Mucosa of descending colon (tissue), 3 donors: ENCODE measurements around the gene GPR132. TPM values are rescaled to one million over a fixed set of nuclear protein-coding genes. Genes with fewer than 3 reads are reported as not detected.

Experiments
- ATAC-seq: fragments of 200-7000 bp; cut with Tn5 transposase; one replicate; pipeline ENCODE4 v1.9.1; 2020; ENCODE audit warnings: mild to moderate bottlenecking, moderate library complexity
- DNase-seq, 3 donors: peaks; one replicate each; pipeline ENCODE4 v3.0.0-alpha.2; 2020
- H3K36me3 ChIP-seq: fragments of 200-600 bp; one replicate; pipeline ENCODE4 v1.8.0; 2021; ENCODE audit warnings: low read depth, mild to moderate bottlenecking
- H3K4me1 ChIP-seq: fragments of 200-600 bp; one replicate; pipeline ENCODE4 v1.8.0; 2021; ENCODE audit warnings: low read depth, mild to moderate bottlenecking
- H3K4me3 ChIP-seq: fragments of 200-600 bp; one replicate; pipeline ENCODE4 v1.8.0; 2021; ENCODE audit warnings: mild to moderate bottlenecking
- H3K9me3 ChIP-seq: fragments of 200-600 bp; one replicate; pipeline ENCODE4 v1.8.0; 2021; ENCODE audit warnings: mild to moderate bottlenecking
- intact Hi-C, 2 donors: fragments of 100-400 bp; cut with DNase I in 1 of 2; cut with micrococcal nuclease in 1 of 2; formaldehyde crosslinking; loops; one replicate each; pipeline versions ENCODE4 v1.11.0 to v1.11.1; 2022; cut with DNase I, micrococcal nuclease
- total RNA-seq, 3 donors: library from RNA; stranded (reverse); fragmentation: NEBNext Ultra II Directional in 2 of 3; extraction: Animal tissue kit (Norgen Biotek cat#: 25700) in 2 of 3; gene quantifications; one replicate each; pipeline versions ENCODE4 v1.2.1 to v1.2.4, GENCODE V29; 2021 to 2023
- TF ChIP-seq, protein P1 (sequence below): fragments of 200-600 bp; IDR thresholded peaks from one replicate; pipeline ENCODE4 v1.8.0; 2022; ENCODE audit warnings: antibody characterized with exemption, mild to moderate bottlenecking
- donor health status: DM: no; HTN: no; CAD: no; lungs with moderate emphysema.
- donor health status: DM: no; HTN: no; CAD: no.
- donor health status: DM: no; HTN: yes; CAD: no.

GPR132 gene
- total RNA-seq, 3 donors from 2014 or later: 1.7 to 4.0 (median 3.1) TPM

DNA sequence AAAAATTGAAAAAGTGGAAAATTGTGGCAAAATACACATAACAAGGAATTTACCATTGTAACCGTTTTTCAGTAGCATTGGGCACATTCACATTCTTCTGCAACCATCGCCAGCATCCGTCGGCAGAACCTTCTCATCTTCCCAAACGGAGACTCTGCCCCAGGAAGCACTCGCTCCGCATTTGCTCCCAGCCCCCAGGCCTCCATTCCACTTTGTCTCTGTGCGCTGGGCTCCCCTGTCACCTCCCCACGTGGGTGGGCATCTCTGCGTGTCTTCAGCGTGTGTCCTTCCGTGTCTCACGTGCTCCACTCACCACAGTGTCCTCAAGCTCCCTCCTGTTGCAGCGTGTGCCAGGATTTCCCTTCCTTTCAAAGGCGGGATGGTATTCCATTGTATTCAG lies 9.9 kb downstream of the GPR132 start:
- H3K4me3 ChIP-seq: no peak overlapping the region
- DNase-seq (peak in 1 of 3 donors; percentile 22), ATAC-seq (no peak)
- H3K36me3 ChIP-seq: no peaks in the 10 kb centered on the region
- H3K9me3 ChIP-seq: no peaks in the 10 kb centered on the region
- TF ChIP-seq, protein P1, sequence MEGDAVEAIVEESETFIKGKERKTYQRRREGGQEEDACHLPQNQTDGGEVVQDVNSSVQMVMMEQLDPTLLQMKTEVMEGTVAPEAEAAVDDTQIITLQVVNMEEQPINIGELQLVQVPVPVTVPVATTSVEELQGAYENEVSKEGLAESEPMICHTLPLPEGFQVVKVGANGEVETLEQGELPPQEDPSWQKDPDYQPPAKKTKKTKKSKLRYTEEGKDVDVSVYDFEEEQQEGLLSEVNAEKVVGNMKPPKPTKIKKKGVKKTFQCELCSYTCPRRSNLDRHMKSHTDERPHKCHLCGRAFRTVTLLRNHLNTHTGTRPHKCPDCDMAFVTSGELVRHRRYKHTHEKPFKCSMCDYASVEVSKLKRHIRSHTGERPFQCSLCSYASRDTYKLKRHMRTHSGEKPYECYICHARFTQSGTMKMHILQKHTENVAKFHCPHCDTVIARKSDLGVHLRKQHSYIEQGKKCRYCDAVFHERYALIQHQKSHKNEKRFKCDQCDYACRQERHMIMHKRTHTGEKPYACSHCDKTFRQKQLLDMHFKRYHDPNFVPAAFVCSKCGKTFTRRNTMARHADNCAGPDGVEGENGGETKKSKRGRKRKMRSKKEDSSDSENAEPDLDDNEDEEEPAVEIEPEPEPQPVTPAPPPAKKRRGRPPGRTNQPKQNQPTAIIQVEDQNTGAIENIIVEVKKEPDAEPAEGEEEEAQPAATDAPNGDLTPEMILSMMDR: no peak
- intact Hi-C loops: no loop called here
- peaks cover 6% of the 10 kb centered on the region for H3K4me1 ChIP-seq

DNA sequence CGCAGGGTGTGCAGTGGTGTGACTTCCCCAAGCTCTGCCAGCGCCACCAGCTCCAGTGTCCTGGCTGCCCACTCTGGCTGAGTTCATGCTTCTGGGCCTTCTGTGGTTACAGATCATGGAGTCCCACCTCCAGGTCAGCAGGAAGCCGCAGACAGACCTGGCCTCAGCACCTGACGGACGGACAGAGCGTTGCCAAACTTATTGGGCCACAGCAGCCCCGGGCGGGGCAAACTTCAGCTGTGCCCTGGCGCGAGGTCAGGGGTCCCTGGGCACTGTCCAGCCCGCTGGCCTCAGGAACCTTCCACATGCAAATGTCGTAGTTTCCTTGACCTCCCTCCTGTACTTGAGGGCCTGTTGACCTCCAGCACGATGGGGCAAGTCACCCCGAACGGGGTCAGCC lies 11.2 kb downstream of the GPR132 start:
- Histone ChIP-seq H3K4me3 (no peak overlapping the region), H3K4me1 (peaks cover 6% of the 10 kb centered on the region), H3K9me3 (no peaks in the 10 kb centered on the region), H3K36me3 (no peaks in the 10 kb centered on the region)
- intact Hi-C loops: no loop called here
- peak in 1 of 3 donors; percentile 43 for DNase-seq
- ATAC-seq: no peak
- TF ChIP-seq, protein P1: no peak

DNA sequence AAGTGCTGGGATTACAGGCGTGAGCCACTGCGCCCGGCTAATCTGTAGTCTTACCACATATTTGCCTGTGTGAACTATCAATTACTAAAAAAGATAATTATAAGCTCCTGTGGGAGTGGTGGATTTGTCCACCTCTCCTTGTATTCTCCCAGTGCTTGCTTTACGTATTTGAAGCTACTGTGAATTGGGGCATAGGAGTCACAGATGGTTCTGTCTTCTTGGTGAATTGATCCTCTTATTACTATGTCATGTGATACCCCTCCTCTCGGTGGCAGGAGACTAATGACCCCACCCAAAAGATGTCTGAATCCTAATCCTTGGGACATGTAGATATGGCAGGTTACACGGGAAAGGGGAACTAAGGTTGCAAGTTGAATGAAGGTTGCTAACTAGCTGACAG lies 11.8 kb downstream of the GPR132 start:
- intact Hi-C loops: no loop called here
- H3K4me3 ChIP-seq: no peak overlapping the region
- TF ChIP-seq, protein P1: no peak
- DNase-seq (no peak), ATAC-seq (no peak)
- peaks cover 6% of the 10 kb centered on the region for H3K4me1 ChIP-seq
- H3K36me3 ChIP-seq: no peaks in the 10 kb centered on the region
- H3K9me3 ChIP-seq: no peaks in the 10 kb centered on the region

DNA sequence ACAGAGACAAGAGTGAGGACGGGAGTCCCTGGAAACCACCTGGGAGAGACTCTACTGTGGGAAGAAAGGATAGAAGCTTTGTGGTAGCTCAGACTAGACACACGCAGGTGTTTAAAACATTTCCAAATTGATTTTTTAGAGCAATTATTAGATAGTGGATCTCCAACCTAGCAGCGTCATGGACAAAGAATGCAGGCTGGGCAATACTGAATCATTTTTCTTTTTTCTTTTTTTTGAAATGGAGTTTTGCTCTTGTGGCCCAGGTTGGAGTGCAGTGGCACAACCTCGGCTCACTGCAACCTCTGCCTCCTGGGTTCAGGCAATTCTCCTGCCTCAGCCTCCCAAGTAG lies 13.1 kb downstream of the GPR132 start:
- Histone ChIP-seq H3K9me3 (no peaks in the 10 kb centered on the region), H3K4me1 (peaks cover 6% of the 10 kb centered on the region), H3K4me3 (no peak overlapping the region), H3K36me3 (no peaks in the 10 kb centered on the region)
- no peak for DNase-seq
- intact Hi-C loops: no loop called here
- TF ChIP-seq, protein P1: no peak
- ATAC-seq: no peak

DNA sequence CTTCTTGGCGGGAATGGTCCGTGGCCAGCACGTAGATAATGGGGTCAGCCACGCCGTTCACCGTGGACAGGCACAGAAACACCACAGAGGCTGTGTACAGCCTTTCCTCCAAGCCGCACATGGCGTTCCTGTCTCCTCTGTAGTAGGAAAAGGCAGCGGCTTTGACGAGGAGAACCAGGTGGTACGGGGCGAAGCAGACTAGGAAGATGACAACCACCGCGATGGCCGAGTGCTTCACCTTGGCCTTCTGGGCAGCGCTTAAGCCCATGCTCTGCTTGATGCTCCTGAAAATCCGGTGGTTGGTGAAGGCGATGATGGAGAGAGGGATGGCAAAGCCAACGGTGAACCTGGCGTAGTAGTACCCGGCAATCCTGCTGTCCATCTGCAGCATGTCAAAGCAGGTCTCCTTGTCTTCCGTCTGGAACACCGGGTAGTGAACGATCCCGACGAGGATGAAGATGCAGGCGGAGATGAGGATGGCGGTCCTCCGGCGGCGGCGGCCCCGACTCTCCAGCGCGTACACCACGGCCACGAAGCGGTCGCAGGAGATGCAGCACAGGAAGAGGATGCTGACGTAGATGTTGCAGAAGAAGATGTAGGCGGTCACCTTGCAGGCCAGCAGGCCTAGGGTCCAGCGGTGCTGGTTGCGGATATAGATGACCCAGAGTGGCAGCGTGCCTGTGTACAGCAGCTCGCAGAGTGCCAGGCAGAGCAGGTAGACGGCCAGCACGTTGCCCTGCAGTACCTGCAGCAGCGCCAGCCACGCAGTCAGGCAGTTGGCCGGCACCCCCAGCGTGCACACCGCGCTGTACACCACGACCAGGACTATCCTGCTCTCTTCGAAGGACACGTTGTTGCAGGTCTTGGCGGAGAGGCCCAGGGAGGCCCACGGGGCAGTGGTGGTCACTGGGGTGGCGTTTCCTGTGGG lies 13.8 kb downstream of the GPR132 start:
- H3K36me3 ChIP-seq: no peaks in the 10 kb centered on the region
- H3K4me3 ChIP-seq: no peak overlapping the region
- intact Hi-C loops: no loop called here
- peaks cover 6% of the 10 kb centered on the region for H3K4me1 ChIP-seq
- TF ChIP-seq, protein P1: no peak
- H3K9me3 ChIP-seq: no peaks in the 10 kb centered on the region
- ATAC-seq: no peak
- DNase-seq: peak in 1 of 3 donors; percentile 40
